Regular cardiac myocyte (primary cell): Measurements from ENCODE around the gene CACNA1S. TPM values are rescaled to one million over a fixed set of nuclear protein-coding genes. Genes with fewer than 3 reads are reported as not detected.

Experiments
- total RNA-seq: library from RNA; depleted of rRNA; stranded (reverse); fragments of >200 nt; gene quantifications from 2 replicates; pipeline ENCODE4 v1.2.3, GENCODE V29; 2014

CACNA1S gene
- not detected in 2 replicates for total RNA-seq

GRCh38 chr1:201112173-201112731 lies at the start of gene CACNA1S:
Gene CACNA1S, minus strand, starts transcription at chr1:201112426. Its CDS starts 87 bp downstream, at chr1:201112339.

GRCh38 chr1:201154389-201155165 lies 42.4 kb upstream of the CACNA1S start, which contains the start of gene TMEM9:
Gene TMEM9, minus strand, starts transcription at chr1:201154474. Its CDS starts 551 bp downstream, at chr1:201153923.

GRCh38 chr1:201126832-201127754 lies 14.9 kb upstream of the CACNA1S start, which contains the start of gene ASCL5:
Gene ASCL5, minus strand, starts transcription at chr1:201127184. Its CDS starts 11,812 bp downstream, at chr1:201115372.

GRCh38 chr1:201023517-201023902 lies 88.7 kb downstream of the CACNA1S start, which contains the start of gene KIF21B:
Gene KIF21B, minus strand, starts transcription at chr1:201023714. Its CDS starts 331 bp downstream, at chr1:201023383.

Other genes with a start within 250 kb of the CACNA1S start
- gene GPR25, start 239.4 kb downstream of the CACNA1S start, total RNA-seq, result not detected in 2 replicates
- gene INAVA, start 217.5 kb downstream of the CACNA1S start, total RNA-seq, result under 0.01 and 0.19 TPM in 2 replicates
- 0.19 and 0.28 TPM in 2 replicates for gene KIF21B, start 88.7 kb downstream of the CACNA1S start, total RNA-seq
- gene ASCL5, start 14.8 kb upstream of the CACNA1S start, total RNA-seq, result under 0.01 TPM in 1 of 2 replicates, not detected in the other
- 65.9 and 86.5 TPM in 2 replicates for gene TMEM9, start 42.0 kb upstream of the CACNA1S start, total RNA-seq
- 0.28 TPM in 1 of 2 replicates, not detected in the other for gene IGFN1, start 78.4 kb upstream of the CACNA1S start, total RNA-seq
- under 0.01 and 0.19 TPM in 2 replicates for gene PKP1, start 171.1 kb upstream of the CACNA1S start, total RNA-seq